GM12878 (cell line): Measurements from ENCODE around the gene ZC3H10. TPM values are rescaled to one million over a fixed set of nuclear protein-coding genes. Genes with fewer than 3 reads are reported as not detected.
"Not testable (repeated sequence)": the region's sequence is repeated elsewhere in the genome, so short reads cannot be mapped to it uniquely, and the experiment has no call there.

Experiments used
- ATAC-seq: fragments of 200-7000 bp; cut with Tn5 transposase; 3 replicates; pipeline ENCODE4 v1.9.1; 2020; ENCODE audit warnings: mild to moderate bottlenecking, moderate library complexity
- BruUV-seq: library from RNA; stranded (reverse); fragments of 400-500 nt; replicated peaks from 2 replicates; lab custom pipeline; 2021; lab: Mats Ljungman, UMichigan
- CTCF ChIA-PET: fragments of 300-600 bp; sonication (Branson Sonifier 250); formaldehyde crosslinking; extraction: SDS; loops from one replicate; lab custom pipeline; 2021; ENCODE audit warnings: inconsistent platforms; lab: Yijun Ruan, JAX
- POLR2A ChIA-PET: fragments of 350-600 bp; formaldehyde crosslinking; extraction: SDS; loops from one replicate; lab custom pipeline; 2021; ENCODE audit warnings: inconsistent platforms; lab: Charles Lee
- RAD21 ChIA-PET: fragments of 300-600 bp; sonication (Branson Sonifier 250); formaldehyde crosslinking; loops from one replicate; lab custom pipeline; 2023; ENCODE audit warnings: antibody characterized with exemption; ENCODE audit not compliant: unreplicated experiment; lab: Charles Lee
- SMC1A ChIA-PET: fragments of 300-600 bp; sonication (Branson Sonifier 250); formaldehyde crosslinking; loops from one replicate; lab custom pipeline; 2023; ENCODE audit not compliant: unreplicated experiment, uncharacterized antibody; lab: Charles Lee
- DNase-seq: peaks from one replicate; pipeline ENCODE4 v3.0.0-alpha.2; 2011; ENCODE audit warnings: low read depth, low spot score
- FAIRE-seq: peaks from 3 replicates; lab custom pipeline; 2011; peaks lifted over from hg19 to GRCh38; lab: Jason Lieb, UNC
- H2AFZ ChIP-seq: 2 replicates; pipeline ENCODE4 v1.6.0; 2011; ENCODE audit warnings: low read depth, low read length, control low read depth; ENCODE audit not compliant: control insufficient read depth
- H3K27ac ChIP-seq: 2 replicates; pipeline ENCODE4 v1.5.1; 2011; ENCODE audit warnings: control low read depth; ENCODE audit not compliant: control insufficient read depth, insufficient read depth
- H3K27me3 ChIP-seq, 2 experiments: replicated peaks in 1 of 2; 2 replicates each; pipeline versions ENCODE4 v1.6.0 to v1.6.1; 2011; ENCODE audit warnings: low read length in 1 of 2; ENCODE audit not compliant: control insufficient read depth in 2 of 2, insufficient read depth in 2 of 2
- H3K36me3 ChIP-seq, 2 experiments: 2 replicates each; pipeline ENCODE4 v1.5.1; 2011; ENCODE audit warnings: low read length in 1 of 2; ENCODE audit not compliant: control insufficient read depth in 2 of 2, insufficient read depth in 2 of 2
- H3K4me1 ChIP-seq: 2 replicates; pipeline ENCODE4 v1.6.1; 2011; ENCODE audit warnings: mild to moderate bottlenecking, low read length, moderate library complexity, mixed read lengths; ENCODE audit not compliant: control insufficient read depth, insufficient read depth
- H3K4me2 ChIP-seq: 2 replicates; pipeline ENCODE4 v1.6.0; 2011; ENCODE audit warnings: control low read depth; ENCODE audit not compliant: control insufficient read depth, insufficient read depth
- H3K4me3 ChIP-seq: fragments of 200-600 bp; sonication (generic); 2 replicates; pipeline ENCODE4 v1.5.1; 2016
- H3K79me2 ChIP-seq: 2 replicates; pipeline ENCODE4 v1.6.0; 2011; ENCODE audit warnings: low read length; ENCODE audit not compliant: control insufficient read depth, insufficient read depth
- H3K9ac ChIP-seq: 2 replicates; pipeline ENCODE4 v1.8.0; 2011; ENCODE audit warnings: low read length, control low read depth, mixed read lengths; ENCODE audit not compliant: control insufficient read depth, insufficient read depth
- H3K9me3 ChIP-seq: replicated peaks from 3 replicates; pipeline ENCODE4 v1.5.1; 2011; ENCODE audit warnings: mild to moderate bottlenecking, low read length; ENCODE audit not compliant: control insufficient read depth, insufficient read depth
- H4K20me1 ChIP-seq: 2 replicates; pipeline ENCODE4 v1.6.0; 2011; ENCODE audit not compliant: control insufficient read depth, insufficient read depth
- CHD1 ChIP-seq: IDR thresholded peaks from 2 replicates; pipeline ENCODE4 v1.6.1; 2012; ENCODE audit warnings: low read depth, low read length, improper control_type of control experiment
- HDGF ChIP-seq: fragments of 450-650 bp; IDR thresholded peaks from 2 replicates; pipeline ENCODE4 v1.6.1; 2016; ENCODE audit warnings: antibody characterized with exemption
- WGBS: methylation state at CpG from one replicate; pipeline ENCODE4 v1.1.6; 2016; ENCODE audit warnings: low lambda C conversion rate; ENCODE audit not compliant: insufficient replicate concordance, insufficient coverage; ENCODE audit errors: missing lambda C conversion rate; 5-methylcytosine and 5-hydroxymethylcytosine counted together
- in situ Hi-C: fragments of 300-500 bp; cut with MboI; formaldehyde crosslinking; loops from 9 replicates; pipeline ENCODE4 v1.14.3; 2018; ENCODE audit warnings: mixed read lengths
- intact Hi-C: fragments of 100-400 bp; cut with micrococcal nuclease; formaldehyde crosslinking; loops from one replicate; pipeline ENCODE4 v1.14.2; 2022; ENCODE audit not compliant: unreplicated experiment
- polyA plus RNA-seq, 11 experiments: library from polyadenylated mRNA; depleted of rRNA in 4 of 11; unstranded in 6 of 11; stranded (reverse) in 5 of 11; fragments of >200 nt; fragmentation: Nextera tagmentation in 4 of 11; fragmentation: Illumina TruSeq in 1 of 11; extraction: Ambion mirVana in 4 of 11; extraction: Trizol in 1 of 11; gene quantifications; 1 replicate in 1 of 11; 2 replicates in 10 of 11; pipeline versions ENCODE4 v1.2.1 to v1.2.3, GENCODE V29; 2011 to 2016; ENCODE audit warnings: inconsistent platforms in 2 of 11, missing spikeins in 2 of 11, low read depth in 1 of 11
- total RNA-seq, 4 experiments: library from RNA; depleted of rRNA in 3 of 4; stranded (reverse); fragments of >200 nt in 3 of 4; fragmentation: Illumina TruSeq in 1 of 4; extraction: Trizol in 1 of 4; gene quantifications; 2 replicates each; pipeline versions ENCODE4 v1.2.1 to v1.2.3, GENCODE V29; 2013 to 2021

Gene ZC3H10
- total and polyA plus RNA-seq, 10 of the 15 experiments (the other 5 are each of a cell fraction or from before 2014, with no cell fraction given), result 0.56 to 6.4 (median 3.7) TPM

- ChIA-PET RAD21 (interaction anchor here (0.6 to 3.9 kb wide), 12 partner anchors 11 to 1367 kb away, joined by 3 to 57 read pairs (median 5); partner anchors contain the start of genes ANKRD52, DNAJC14, ESYT1 and MYL6), CTCF (interaction anchor here (0.9 to 4.5 kb wide), 10 partner anchors 9 to 388 kb away, joined by 3 to 121 read pairs (median 10); partner anchors contain the start of genes ANKRD52, CD63, ESYT1 and PA2G4)
- H3K9me3 ChIP-seq, FAIRE-seq: not testable (repeated sequence)
- Histone ChIP-seq H3K4me3 (peak overlapping the region; percentile 90), H3K9ac (peak overlapping the region; percentile 75), H3K27ac (peak overlapping the region; percentile 79)
- intact Hi-C loops, result loop anchor here (5.0 kb wide), 7 partner anchors 35 to 570 kb away; partner anchors contain the start of genes CNPY2, DNAJC14, MYL6B and PTGES3
- 2% methylated on average over 11 of the region's 16 CpGs for WGBS
- peak; percentile 78; the same call in 1 of the 2 replicates for TF ChIP-seq CHD1
- peak; percentile 28; the same call in 1 of the 2 replicates for TF ChIP-seq HDGF
- TF ChIP-seq, all 136 proteins: peak for 2; not testable (repeated sequence) for 134
- in situ Hi-C loops, H3K36me3 ChIP-seq, H3K27me3 ChIP-seq, BruUV-seq, ATAC-seq, H4K20me1 ChIP-seq, H2AFZ ChIP-seq, DNase-seq: not testable (repeated sequence)
- POLR2A ChIA-PET, result interaction anchor here (0.5 to 5.5 kb wide), 21 partner anchors 8 to 1814 kb away, joined by 3 to 95 read pairs (median 4); partner anchors contain the start of genes CNPY2, DNAJC14, ESYT1 and GDF11
- peaks cover 15% of the 10 kb centered on the region for H3K4me1 ChIP-seq
- peaks cover 28% of the 10 kb centered on the region for H3K79me2 ChIP-seq
- H3K4me2 ChIP-seq, result peak overlapping the region; percentile 46
- SMC1A ChIA-PET, result interaction anchor here (2.6 to 4.5 kb wide), 4 partner anchors 13 to 379 kb away, joined by 16 to 50 read pairs (median 30); partner anchors contain the start of genes PA2G4, RNF41 and SMARCC2
These were observed 872 bp upstream of the ZC3H10 start for GRCh38 chr12:56117082-56117706.
